AG09309 (cell line): Measurements from ENCODE around the gene KRCC1.
A peak's percentile ranks its signal among the peaks of the same experiment; 100 is the strongest.

Source experiments
- DNase-seq: peaks from one replicate; pipeline ENCODE4 v3.0.0-alpha.2; 2010; ENCODE audit warnings: low read depth
- H3K4me3 ChIP-seq: 2 replicates; pipeline ENCODE4 v1.5.1; 2011; ENCODE audit warnings: mild to moderate bottlenecking, low read depth, low read length, moderate library complexity; ENCODE audit not compliant: control insufficient read depth
- CTCF ChIP-seq: IDR thresholded peaks from 2 replicates; pipeline ENCODE4 v1.5.1; 2011; ENCODE audit warnings: mild to moderate bottlenecking, low read depth, low read length, inconsistent platforms; ENCODE audit not compliant: insufficient read depth, control insufficient read depth; ENCODE audit errors: missing control alignments

KRCC1 gene

GRCh38 chr2:88080545-88080944, 25.0 kb upstream of the KRCC1 start:
- no peak for TF ChIP-seq CTCF
- DNase-seq: no peak
- H3K4me3 ChIP-seq: no peak overlapping the region

GRCh38 chr2:88078643-88079172, 23.1 kb upstream of the KRCC1 start:
- H3K4me3 ChIP-seq: no peak overlapping the region
- TF ChIP-seq CTCF: no peak
- no peak for DNase-seq

GRCh38 chr2:88077080-88077479, 21.5 kb upstream of the KRCC1 start:
- no peak for TF ChIP-seq CTCF
- no peak overlapping the region for H3K4me3 ChIP-seq
- no peak for DNase-seq

- H3K4me3 ChIP-seq: no peak overlapping the region
- DNase-seq: peak; percentile 86
- TF ChIP-seq CTCF: no peak
Observed at GRCh38 chr2:88074854-88075292, 19.3 kb upstream of the KRCC1 start.

- no peak overlapping the region for H3K4me3 ChIP-seq
- DNase-seq: no peak
- TF ChIP-seq CTCF: no peak
Observed at GRCh38 chr2:88074150-88074549, 18.6 kb upstream of the KRCC1 start.

- no peak for TF ChIP-seq CTCF
- DNase-seq: no peak
- H3K4me3 ChIP-seq: no peak overlapping the region
Observed at GRCh38 chr2:88071365-88071764, 15.8 kb upstream of the KRCC1 start.

- no peak for DNase-seq
- no peak for TF ChIP-seq CTCF
- no peak overlapping the region for H3K4me3 ChIP-seq
Observed at GRCh38 chr2:88070055-88070454, 14.5 kb upstream of the KRCC1 start.
